C4-2B (cell line): ENCODE measurements around the gene SARS2.

Experiments used
- ZFX ChIP-seq: fragments of 450-650 bp; IDR thresholded peaks from 2 replicates; pipeline ENCODE4 v1.6.1; 2017
- TF ChIP-seq, protein P1 (sequence below): fragments of 450-650 bp; conservative IDR thresholded peaks from 2 replicates; pipeline ENCODE4 v1.5.1; 2017; ENCODE audit warnings: mild to moderate bottlenecking

DNA sequence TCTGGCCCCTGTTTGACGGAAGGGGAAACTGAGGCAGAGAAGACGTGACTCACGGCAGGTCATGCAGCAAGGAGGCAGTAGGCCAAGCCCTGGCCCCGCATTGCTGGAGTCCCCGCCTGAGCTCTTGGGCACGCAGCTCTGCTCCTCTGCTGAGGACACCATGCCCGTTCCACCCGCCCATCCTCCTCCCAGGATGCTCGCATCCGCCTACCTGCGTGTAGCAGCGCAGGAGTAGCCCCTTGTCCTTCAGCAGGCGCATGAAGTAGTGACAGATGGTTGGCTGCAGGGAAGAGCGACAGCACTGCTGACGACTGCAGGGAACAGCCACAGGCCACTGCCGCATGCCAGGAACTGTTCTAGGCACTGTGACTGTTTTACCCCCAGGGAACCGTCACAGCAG, 41.7 kb downstream of the SARS2 start:
- TF ChIP-seq, protein P1, sequence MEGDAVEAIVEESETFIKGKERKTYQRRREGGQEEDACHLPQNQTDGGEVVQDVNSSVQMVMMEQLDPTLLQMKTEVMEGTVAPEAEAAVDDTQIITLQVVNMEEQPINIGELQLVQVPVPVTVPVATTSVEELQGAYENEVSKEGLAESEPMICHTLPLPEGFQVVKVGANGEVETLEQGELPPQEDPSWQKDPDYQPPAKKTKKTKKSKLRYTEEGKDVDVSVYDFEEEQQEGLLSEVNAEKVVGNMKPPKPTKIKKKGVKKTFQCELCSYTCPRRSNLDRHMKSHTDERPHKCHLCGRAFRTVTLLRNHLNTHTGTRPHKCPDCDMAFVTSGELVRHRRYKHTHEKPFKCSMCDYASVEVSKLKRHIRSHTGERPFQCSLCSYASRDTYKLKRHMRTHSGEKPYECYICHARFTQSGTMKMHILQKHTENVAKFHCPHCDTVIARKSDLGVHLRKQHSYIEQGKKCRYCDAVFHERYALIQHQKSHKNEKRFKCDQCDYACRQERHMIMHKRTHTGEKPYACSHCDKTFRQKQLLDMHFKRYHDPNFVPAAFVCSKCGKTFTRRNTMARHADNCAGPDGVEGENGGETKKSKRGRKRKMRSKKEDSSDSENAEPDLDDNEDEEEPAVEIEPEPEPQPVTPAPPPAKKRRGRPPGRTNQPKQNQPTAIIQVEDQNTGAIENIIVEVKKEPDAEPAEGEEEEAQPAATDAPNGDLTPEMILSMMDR, result no peak
- no peak for TF ChIP-seq ZFX
